Endothelial cell of umbilical vein (primary cell): ENCODE results near the gene RUSC2. TPM values are rescaled to one million over a fixed set of nuclear protein-coding genes. Genes with fewer than 3 reads are reported as not detected.

Experiments used
- BruUV-seq: library from RNA; stranded (reverse); fragments of 400-500 nt; replicated peaks from 2 replicates; lab custom pipeline; 2021; lab: Mats Ljungman, UMichigan
- CTCF ChIA-PET: fragments of 300-600, 350-600 bp; sonication (Branson Sonifier 250); formaldehyde crosslinking; loops from one replicate; lab custom pipeline; 2021; ENCODE audit warnings: antibody characterized with exemption, inconsistent platforms; lab: Charles Lee
- POLR2A ChIA-PET: fragments of 300-600, 350-600 bp; sonication (Branson Sonifier 250); formaldehyde crosslinking; loops from one replicate; lab custom pipeline; 2021; ENCODE audit warnings: antibody characterized with exemption, inconsistent platforms; lab: Charles Lee
- DNase-seq: peaks from one replicate; pipeline ENCODE4 v3.0.0-alpha.2; 2011; ENCODE audit warnings: low read depth, low spot score
- FAIRE-seq: peaks from 2 replicates; lab custom pipeline; 2011; peaks lifted over from hg19 to GRCh38; lab: Jason Lieb, UNC
- H2AFZ ChIP-seq: 2 replicates; pipeline ENCODE4 v1.6.0; 2012; ENCODE audit warnings: low read depth, low read length, control low read depth, inconsistent platforms
- H3K27ac ChIP-seq: 2 replicates; pipeline ENCODE4 v1.5.1; 2011; ENCODE audit warnings: low read depth, mild to moderate bottlenecking, control low read depth, low read length, moderate library complexity; ENCODE audit not compliant: insufficient read depth
- H3K27me3 ChIP-seq, 2 experiments: 2 replicates each; pipeline versions ENCODE4 v1.6.0 to v1.6.1; 2011; ENCODE audit warnings: low read length in 2 of 2, mixed read lengths in 1 of 2; ENCODE audit not compliant: control insufficient read depth in 2 of 2, insufficient read depth in 2 of 2
- H3K36me3 ChIP-seq, 2 experiments: 2 replicates in 1 of 2; 3 replicates in 1 of 2; pipeline ENCODE4 v1.5.1; 2011; ENCODE audit warnings: low read length in 2 of 2, mild to moderate bottlenecking in 1 of 2, moderate library complexity in 1 of 2; ENCODE audit not compliant: control insufficient read depth in 2 of 2, insufficient read depth in 2 of 2; ENCODE audit errors: extremely low read depth in 1 of 2
- H3K4me1 ChIP-seq: 3 replicates; pipeline ENCODE4 v1.5.1; 2011; ENCODE audit warnings: mild to moderate bottlenecking, low read length; ENCODE audit not compliant: control insufficient read depth, insufficient read depth; ENCODE audit errors: extremely low read depth
- H3K4me2 ChIP-seq: 2 replicates; pipeline ENCODE4 v1.6.1; 2011; ENCODE audit warnings: low read length, control low read depth, mixed read lengths; ENCODE audit not compliant: insufficient read depth
- H3K4me3 ChIP-seq, 3 experiments: fragments of 200-600 bp in 1 of 3; sonication (generic), shearing (Covaris generic) in 1 of 3; replicated peaks in 1 of 3; 2 replicates each; pipeline ENCODE4 v1.5.1; 2011 to 2016; ENCODE audit warnings: control low read depth in 3 of 3, low read length in 3 of 3, mild to moderate bottlenecking in 2 of 3, inconsistent platforms in 1 of 3, low read depth in 1 of 3, moderate library complexity in 1 of 3; ENCODE audit not compliant: insufficient read depth in 1 of 3
- H3K79me2 ChIP-seq: 2 replicates; pipeline ENCODE4 v1.6.0; 2012; ENCODE audit warnings: low read length, inconsistent platforms; ENCODE audit not compliant: control insufficient read depth, insufficient read depth
- H3K9ac ChIP-seq: replicated peaks from 2 replicates; pipeline ENCODE3; 2011; ENCODE audit warnings: low read length, control low read depth; ENCODE audit not compliant: insufficient read depth; ENCODE audit errors: extremely low read depth
- H3K9me1 ChIP-seq: replicated peaks from 3 replicates; pipeline ENCODE4 v1.6.0; 2011; ENCODE audit warnings: mild to moderate bottlenecking, low read length; ENCODE audit not compliant: control insufficient read depth, insufficient read depth; ENCODE audit errors: extremely low read depth
- H3K9me3 ChIP-seq: replicated peaks from 2 replicates; pipeline ENCODE4 v1.5.1; 2012; ENCODE audit warnings: low read length, inconsistent platforms; ENCODE audit not compliant: control insufficient read depth, insufficient read depth
- H4K20me1 ChIP-seq: replicated peaks from 2 replicates; pipeline ENCODE3; 2011; ENCODE audit warnings: mild to moderate bottlenecking, low read length; ENCODE audit not compliant: control insufficient read depth, insufficient read depth; ENCODE audit errors: extremely low read depth
- EZH2 ChIP-seq: IDR thresholded peaks from 2 replicates; pipeline ENCODE4 v1.6.1; 2012; ENCODE audit warnings: borderline replicate concordance, low read depth, mild to moderate bottlenecking, moderate library complexity, low read length, inconsistent platforms; ENCODE audit not compliant: severe bottlenecking
- FOS ChIP-seq: IDR thresholded peaks from 2 replicates; pipeline ENCODE4 v1.6.1; 2011; ENCODE audit warnings: mild to moderate bottlenecking, low read length, moderate library complexity, borderline replicate concordance; ENCODE audit not compliant: insufficient read depth
- GATA2 ChIP-seq: IDR thresholded peaks from 2 replicates; pipeline ENCODE4 v1.7.0; 2011; ENCODE audit warnings: low read depth, mild to moderate bottlenecking, moderate library complexity, mixed read lengths, low read length; ENCODE audit not compliant: insufficient read length, insufficient read depth
- JUN ChIP-seq: IDR thresholded peaks from 2 replicates; pipeline ENCODE4 v1.6.1; 2011; ENCODE audit warnings: borderline replicate concordance, low read depth; ENCODE audit not compliant: insufficient read length, insufficient read depth
- MAX ChIP-seq: IDR thresholded peaks from 2 replicates; pipeline ENCODE4 v1.6.1; 2011; ENCODE audit not compliant: insufficient read depth, insufficient read length
- POLR2A ChIP-seq: IDR thresholded peaks from 2 replicates; pipeline ENCODE4 v1.6.1; 2012; ENCODE audit warnings: low read depth, mild to moderate bottlenecking, control low read depth, low read length
- POLR2AphosphoS5 ChIP-seq: IDR thresholded peaks from 2 replicates; pipeline ENCODE4 v1.6.1; 2012; ENCODE audit warnings: low read depth, mild to moderate bottlenecking, control low read depth, low read length, moderate library complexity; ENCODE audit not compliant: insufficient read depth
- dilution Hi-C: fragments of 300-500 bp; cut with MboI; formaldehyde crosslinking; loops from one replicate; pipeline ENCODE4 v1.15.0; 2019; ENCODE audit warnings: low sequenced_read_pairs; ENCODE audit not compliant: extremely low pct_ligation_motif_present
- intact Hi-C: fragments of 100-400 bp; cut with micrococcal nuclease; formaldehyde crosslinking; loops from one replicate; pipeline ENCODE4 v1.10.0; 2022
- polyA plus RNA-seq, 4 experiments: library from polyadenylated mRNA; depleted of rRNA in 3 of 4; stranded (reverse) in 3 of 4; unstranded in 1 of 4; fragments of >200 nt; gene quantifications; 2 replicates each; pipeline versions ENCODE4 v1.2.1 to v1.2.3, GENCODE V29; 2011 to 2012; ENCODE audit warnings: missing spikeins in 1 of 4
- total RNA-seq: library from RNA; stranded (reverse); gene quantifications from 2 replicates; pipeline ENCODE4 v1.2.3, GENCODE V29; 2021
- TF ChIP-seq, protein P1 (sequence below), 2 donors: IDR thresholded peaks; 1 replicate in 1 of 2; 2 replicates in 1 of 2; pipeline ENCODE4 v1.5.1; 2011; ENCODE audit warnings: low read length in 2 of 2, mild to moderate bottlenecking in 2 of 2, moderate library complexity in 2 of 2, control low read depth in 1 of 2, inconsistent platforms in 1 of 2, low read depth in 1 of 2; ENCODE audit not compliant: insufficient read depth in 1 of 2; ENCODE audit errors: extremely low read depth in 1 of 2

Gene RUSC2
- total and polyA plus RNA-seq, 2 donors (not counting 3 experiments of a cell fraction or from before 2014, with no cell fraction given) = 26.1 to 46.2 TPM

DNA sequence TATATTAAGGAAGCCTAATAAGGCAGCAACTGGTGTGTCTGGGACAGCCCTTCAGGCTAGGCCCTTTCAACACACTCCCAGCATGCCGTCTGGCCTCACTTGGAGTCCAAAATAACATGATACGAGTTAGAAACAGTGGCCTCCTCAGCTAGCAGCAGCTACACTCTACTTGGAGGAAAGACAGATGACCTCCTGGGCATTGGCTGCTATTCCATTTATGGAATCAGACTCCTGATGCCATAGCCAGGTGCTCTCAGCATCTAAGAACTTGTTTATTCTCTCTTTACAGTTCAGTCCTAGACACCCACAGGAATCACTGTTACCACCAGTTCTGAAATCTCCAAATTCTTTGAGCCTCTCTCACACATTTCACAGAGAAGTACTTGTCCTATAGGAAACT is 31.8 kb downstream of the RUSC2 start:
- intact Hi-C loops (no loop called here), dilution Hi-C loops (no loop called here)
- Histone ChIP-seq H2AFZ (no peak overlapping the region), H3K9me3 (no peaks in the 10 kb centered on the region), H3K9ac (no peak overlapping the region), H3K4me2 (no peak overlapping the region), H3K27ac (no peak overlapping the region), H4K20me1 (peaks cover 2% of the 10 kb centered on the region), H3K36me3 (no peaks in the 10 kb centered on the region), H3K79me2 (peaks cover 70% of the 10 kb centered on the region), H3K9me1 (no peaks in the 10 kb centered on the region), H3K4me3 (no peak overlapping the region), H3K27me3 (no peaks in the 10 kb centered on the region), H3K4me1 (peaks cover 55% of the 10 kb centered on the region)
- ChIA-PET CTCF (interaction anchor here (1.3 to 7.2 kb wide), 5 partner anchors 14 to 33 kb away, joined by 4 to 83 read pairs (median 29); no protein-coding TSS in a partner anchor), POLR2A (no interaction called here)
- BruUV-seq = no TSS peak
- FAIRE-seq (no peak), DNase-seq (no peak)
- no peak for TF ChIP-seq JUN
- TF ChIP-seq POLR2A = no peak
- TF ChIP-seq POLR2AphosphoS5 = no peak
- no peak for TF ChIP-seq EZH2
- no peak for TF ChIP-seq GATA2
- no peak for TF ChIP-seq MAX
- TF ChIP-seq, protein P1, sequence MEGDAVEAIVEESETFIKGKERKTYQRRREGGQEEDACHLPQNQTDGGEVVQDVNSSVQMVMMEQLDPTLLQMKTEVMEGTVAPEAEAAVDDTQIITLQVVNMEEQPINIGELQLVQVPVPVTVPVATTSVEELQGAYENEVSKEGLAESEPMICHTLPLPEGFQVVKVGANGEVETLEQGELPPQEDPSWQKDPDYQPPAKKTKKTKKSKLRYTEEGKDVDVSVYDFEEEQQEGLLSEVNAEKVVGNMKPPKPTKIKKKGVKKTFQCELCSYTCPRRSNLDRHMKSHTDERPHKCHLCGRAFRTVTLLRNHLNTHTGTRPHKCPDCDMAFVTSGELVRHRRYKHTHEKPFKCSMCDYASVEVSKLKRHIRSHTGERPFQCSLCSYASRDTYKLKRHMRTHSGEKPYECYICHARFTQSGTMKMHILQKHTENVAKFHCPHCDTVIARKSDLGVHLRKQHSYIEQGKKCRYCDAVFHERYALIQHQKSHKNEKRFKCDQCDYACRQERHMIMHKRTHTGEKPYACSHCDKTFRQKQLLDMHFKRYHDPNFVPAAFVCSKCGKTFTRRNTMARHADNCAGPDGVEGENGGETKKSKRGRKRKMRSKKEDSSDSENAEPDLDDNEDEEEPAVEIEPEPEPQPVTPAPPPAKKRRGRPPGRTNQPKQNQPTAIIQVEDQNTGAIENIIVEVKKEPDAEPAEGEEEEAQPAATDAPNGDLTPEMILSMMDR (IDR thresholded peaks at IDR 0.05; ENCODE audit: extremely low read depth in 1 of 2, insufficient read depth in 1 of 2, low read depth in 1 of 2, low read length in 2 of 2) = no peak
- no peak for TF ChIP-seq FOS
